Non-pigmented ciliary epithelial cell (primary cell): ENCODE results near the gene UGT1A9.

Experiments
- DNase-seq: peaks from one replicate; pipeline ENCODE4 v3.0.0-alpha.2; 2010; ENCODE audit warnings: low read depth

Gene UGT1A9

GRCh38 chr2:233817995-233818638, 146.4 kb downstream of the UGT1A9 start:
- DNase-seq: no peak

- no peak for DNase-seq
Observed at GRCh38 chr2:233818639-233819621, 147.2 kb downstream of the UGT1A9 start.

- DNase-seq: no peak
Observed at GRCh38 chr2:233819884-233820773, 148.4 kb downstream of the UGT1A9 start.

- DNase-seq: no peak
Observed at GRCh38 chr2:233820774-233821105, 149.0 kb downstream of the UGT1A9 start.

GRCh38 chr2:233821196-233821595, 149.5 kb downstream of the UGT1A9 start:
- DNase-seq: no peak

GRCh38 chr2:233821709-233822100, 150.0 kb downstream of the UGT1A9 start:
- DNase-seq: no peak

GRCh38 chr2:233822101-233822771, 150.5 kb downstream of the UGT1A9 start:
- no peak for DNase-seq
